K562 (cell line): ENCODE data around the gene EIF1. TPM values are rescaled to one million over a fixed set of nuclear protein-coding genes. Genes with fewer than 3 reads are reported as not detected.
A peak's percentile ranks its signal among the peaks of the same experiment; 100 is the strongest.

ENCODE experiments used
- ARID2 ChIP-seq: fragments of 450-650 bp; IDR thresholded peaks from 2 replicates; pipeline ENCODE4 v1.6.1; 2017; ENCODE audit warnings: antibody characterized with exemption, mild to moderate bottlenecking
- ARID4B ChIP-seq: sonication (generic); formaldehyde crosslinking; IDR thresholded peaks from 2 replicates; pipeline ENCODE4 v1.8.0; 2022; ENCODE audit warnings: mild to moderate bottlenecking, missing genetic modification reagents
- ATF7 ChIP-seq: fragments of 450-650 bp; IDR thresholded peaks from 2 replicates; pipeline ENCODE4 v1.7.1; 2014; ENCODE audit warnings: mild to moderate bottlenecking, moderate library complexity
- BMI1 ChIP-seq: fragments of 150-350 bp; IDR thresholded peaks from 2 replicates; pipeline ENCODE4 v1.6.1; 2014; ENCODE audit warnings: low read length
- CCAR2 ChIP-seq: fragments of 200-400 bp; formaldehyde crosslinking; IDR thresholded peaks from 2 replicates; pipeline ENCODE4 v1.6.1; 2017; ENCODE audit warnings: mild to moderate bottlenecking, low read depth, low read length
- FOXA1 ChIP-seq: fragments of 450-650 bp; IDR thresholded peaks from 2 replicates; pipeline ENCODE4 v1.6.1; 2016; ENCODE audit warnings: mild to moderate bottlenecking, borderline replicate concordance
- HDAC8 ChIP-seq: fragments of 450-650 bp; IDR thresholded peaks from 2 replicates; pipeline ENCODE4 v1.6.1; 2016; ENCODE audit warnings: mild to moderate bottlenecking, missing genetic modification characterization, moderate library complexity, missing compliant biosample characterization
- KDM2B ChIP-seq: fragments of 250-450 bp; sonication (Bioruptor Pico); IDR thresholded peaks from 2 replicates; pipeline ENCODE4 v1.8.0; 2021; ENCODE audit warnings: mild to moderate bottlenecking, moderate library complexity
- KLF1 ChIP-seq: fragments of 450-650 bp; IDR thresholded peaks from 2 replicates; pipeline ENCODE4 v1.6.1; 2016; ENCODE audit warnings: missing genetic modification characterization, missing compliant biosample characterization
- MTA1 ChIP-seq: fragments of 450-650 bp; IDR thresholded peaks from 2 replicates; pipeline ENCODE4 v1.6.1; 2017; ENCODE audit warnings: borderline replicate concordance
- PTRF ChIP-seq: fragments of 450-650 bp; IDR thresholded peaks from 2 replicates; pipeline ENCODE4 v1.6.1; 2016; ENCODE audit warnings: mild to moderate bottlenecking, missing genetic modification characterization, missing compliant biosample characterization
- RFX7 ChIP-seq: fragments of 250-450 bp; sonication (Bioruptor Pico); IDR thresholded peaks from 2 replicates; pipeline ENCODE4 v1.5.1; 2021; ENCODE audit warnings: mild to moderate bottlenecking
- SIN3A ChIP-seq, 2 experiments: fragments of 150-350 bp in 1 of 2; IDR thresholded peaks; 2 replicates each; pipeline ENCODE4 v1.6.1; 2011 to 2016; ENCODE audit warnings: borderline replicate concordance in 2 of 2, low read depth in 2 of 2, low read length in 2 of 2, mild to moderate bottlenecking in 2 of 2, moderate library complexity in 2 of 2; ENCODE audit not compliant: control insufficient read depth in 1 of 2
- SIRT6 ChIP-seq: IDR thresholded peaks from one replicate; pipeline ENCODE4 v1.6.1; 2012; ENCODE audit warnings: low read depth, mild to moderate bottlenecking, control low read depth, inconsistent platforms, low read length, moderate library complexity
- SIX5 ChIP-seq, 2 experiments: IDR thresholded peaks; 2 replicates each; pipeline ENCODE4 v1.6.1; 2011; ENCODE audit warnings: low read length in 2 of 2, borderline replicate concordance in 1 of 2, low read depth in 1 of 2, mild to moderate bottlenecking in 1 of 2, moderate library complexity in 1 of 2; ENCODE audit not compliant: insufficient read depth in 1 of 2
- STAG1 ChIP-seq: sonication (generic); formaldehyde crosslinking; IDR thresholded peaks from 2 replicates; pipeline ENCODE4 v1.5.0; 2020; ENCODE audit warnings: missing genetic modification reagents, borderline replicate concordance
- STAT5A ChIP-seq: IDR thresholded peaks from 2 replicates; pipeline ENCODE4 v1.6.1; 2012; ENCODE audit warnings: low read length, inconsistent platforms, borderline replicate concordance
- ZNF197 ChIP-seq: fragments of 200-800 bp; sonication (Bioruptor generic); IDR thresholded peaks from 2 replicates; pipeline ENCODE4 v1.6.1; 2016; ENCODE audit warnings: low read depth, missing genetic modification characterization, missing compliant biosample characterization
- ZNF3 ChIP-seq: fragments of 250-450 bp; sonication (Bioruptor Pico); IDR thresholded peaks from 2 replicates; pipeline ENCODE4 v1.5.0; 2021; ENCODE audit warnings: mild to moderate bottlenecking, moderate library complexity
- ZNF449 ChIP-seq: fragments of 250-450 bp; sonication (Bioruptor Pico); IDR thresholded peaks from 2 replicates; pipeline ENCODE4 v1.8.0; 2022; ENCODE audit warnings: moderate library complexity, mild to moderate bottlenecking, inconsistent platforms
- polyA plus RNA-seq, 8 experiments: library from polyadenylated mRNA; depleted of rRNA in 4 of 8; stranded (reverse) in 5 of 8; unstranded in 3 of 8; fragments of >200 nt; fragmentation: Nextera tagmentation in 2 of 8; fragmentation: Illumina TruSeq in 1 of 8; extraction: Ambion mirVana in 2 of 8; extraction: Trizol in 1 of 8; gene quantifications; 2 replicates each; pipeline versions ENCODE4 v1.2.1 to v1.2.3, GENCODE V29; 2011 to 2014; ENCODE audit warnings: inconsistent platforms in 1 of 8, missing spikeins in 1 of 8
- total RNA-seq, 7 experiments: library from RNA; depleted of rRNA in 6 of 7; stranded (reverse); fragments of >200 nt in 6 of 7; fragmentation: Illumina TruSeq in 2 of 7; extraction: Trizol in 2 of 7; gene quantifications; 2 replicates each; pipeline versions ENCODE4 v1.2.1 to v1.2.3, GENCODE V29; 2011 to 2021; ENCODE audit warnings: low replicate concordance in 1 of 7
- TF ChIP-seq, protein P1 (sequence below): fragments of 450-650 bp; formaldehyde crosslinking; IDR thresholded peaks from 2 replicates; pipeline ENCODE4 v1.4.0; 2020; ENCODE audit warnings: mild to moderate bottlenecking, mixed read lengths

EIF1 gene
- total and polyA plus RNA-seq, 9 of the 15 experiments (the other 6 are each of a cell fraction or from before 2014, with no cell fraction given), result 67.0 to 1,204 (median 320) TPM

- TF ChIP-seq ARID4B (no peak), SIX5 (IDR thresholded peaks at IDR 0.05; ENCODE audit: borderline replicate concordance in 1 of 2, insufficient read depth in 1 of 2, low read depth in 1 of 2, low read length in 2 of 2) (no peak), MTA1 (no peak), ZNF449 (CRISPR knock-in tag) (no peak), ZNF197 (CRISPR knock-in tag) (no peak), CCAR2 (no peak), PTRF (0 out of 2 replicates have a peak, but pooled peaks have one; percentile 33), KDM2B (CRISPR knock-in tag) (no peak), STAG1 (CRISPR knock-in tag) (no peak), BMI1 (no peak), ATF7 (no peak), ZNF3 (CRISPR knock-in tag) (no peak), HDAC8 (tag) (no peak), SIN3A (IDR thresholded peaks at IDR 0.05; ENCODE audit: borderline replicate concordance in 2 of 2, control insufficient read depth in 1 of 2, low read depth in 2 of 2, low read length in 2 of 2) (peak; percentile 81 to 85; a peak in 3 of 4 replicates), RFX7 (CRISPR knock-in tag) (no peak), SIRT6 (peak; percentile 50), KLF1 (tag) (peak; percentile 90; the same call in 1 of the 2 replicates), ARID2 (no peak), FOXA1 (no peak), STAT5A (no peak)
- TF ChIP-seq, protein P1, sequence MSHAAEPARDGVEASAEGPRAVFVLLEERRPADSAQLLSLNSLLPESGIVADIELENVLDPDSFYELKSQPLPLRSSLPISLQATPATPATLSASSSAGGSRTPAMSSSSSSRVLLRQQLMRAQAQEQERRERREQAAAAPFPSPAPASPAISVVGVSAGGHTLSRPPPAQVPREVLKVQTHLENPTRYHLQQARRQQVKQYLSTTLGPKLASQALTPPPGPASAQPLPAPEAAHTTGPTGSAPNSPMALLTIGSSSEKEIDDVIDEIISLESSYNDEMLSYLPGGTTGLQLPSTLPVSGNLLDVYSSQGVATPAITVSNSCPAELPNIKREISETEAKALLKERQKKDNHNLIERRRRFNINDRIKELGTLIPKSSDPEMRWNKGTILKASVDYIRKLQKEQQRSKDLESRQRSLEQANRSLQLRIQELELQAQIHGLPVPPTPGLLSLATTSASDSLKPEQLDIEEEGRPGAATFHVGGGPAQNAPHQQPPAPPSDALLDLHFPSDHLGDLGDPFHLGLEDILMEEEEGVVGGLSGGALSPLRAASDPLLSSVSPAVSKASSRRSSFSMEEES (CRISPR knock-in tag), result no peak; the same call in 1 of the 2 replicates
Measured at GRCh38 chr17:41689497-41690299, 1.0 kb downstream of the EIF1 start (continued).
